HCT116 (cell line): Measurements from ENCODE around the gene SF3A2. TPM values are rescaled to one million over a fixed set of nuclear protein-coding genes. Genes with fewer than 3 reads are reported as not detected.

Experiments
- ATAC-seq: fragments of 200-7000 bp; cut with Tn5 transposase; 2 replicates; pipeline ENCODE4 v1.9.1; 2020; ENCODE audit warnings: mild to moderate bottlenecking, moderate library complexity
- BruUV-seq: library from RNA; stranded (reverse); fragments of 400-500 nt; replicated peaks from 2 replicates; lab custom pipeline; 2021; lab: Mats Ljungman, UMichigan
- CTCF ChIA-PET: fragments of 300-600 bp; sonication (Branson Sonifier 250); formaldehyde crosslinking; loops from one replicate; lab custom pipeline; 2021; ENCODE audit warnings: antibody characterized with exemption; lab: Charles Lee
- POLR2A ChIA-PET: fragments of 300-600, 350-600 bp; sonication (Branson Sonifier 250); formaldehyde crosslinking; loops from one replicate; lab custom pipeline; 2021; ENCODE audit warnings: antibody characterized with exemption; lab: Charles Lee
- RAD21 ChIA-PET, 2 experiments: fragments of 300-600 bp; sonication (Branson Sonifier 250); formaldehyde crosslinking; loops; one replicate each; lab custom pipeline; 2023; ENCODE audit warnings: low total read pairs in 2 of 2; ENCODE audit not compliant: uncharacterized antibody in 2 of 2, unreplicated experiment in 2 of 2, low non-redundant PET in 1 of 2; lab: Charles Lee
- DNase-seq: peaks from one replicate; pipeline ENCODE4 v3.0.0-alpha.2; 2010; ENCODE audit warnings: low read depth, low spot score
- H2AFZ ChIP-seq: fragments of 200-600 bp; shearing (Covaris generic), sonication (generic); 2 replicates; pipeline ENCODE4 v1.6.1; 2017; ENCODE audit warnings: low read depth, mixed run types, mixed read lengths, antibody characterized with exemption, low read length; ENCODE audit not compliant: poor library complexity, severe bottlenecking
- H3K27ac ChIP-seq: 2 replicates; pipeline ENCODE4 v1.5.1; 2012; ENCODE audit warnings: low read depth, low read length
- H3K27me3 ChIP-seq: fragments of 200-600 bp; sonication (generic); 2 replicates; pipeline ENCODE4 v1.6.1; 2016; ENCODE audit warnings: mixed run types, low read length, mixed read lengths; ENCODE audit not compliant: insufficient read depth
- H3K36me3 ChIP-seq, 2 experiments: fragments of 200-500 bp in 1 of 2; fragments of 200-600 bp in 1 of 2; sonication (Bioruptor generic) in 1 of 2; sonication (generic) in 1 of 2; 2 replicates each; pipeline versions ENCODE4 v1.5.1 to v1.6.1; 2014 to 2016; ENCODE audit warnings: low read length in 2 of 2, inconsistent platforms in 1 of 2, mixed read lengths in 1 of 2, mixed run types in 1 of 2; ENCODE audit not compliant: insufficient read depth in 2 of 2, control insufficient read depth in 1 of 2
- H3K4me1 ChIP-seq, 2 experiments: fragments of 200-600 bp in 1 of 2; sonication (generic) in 1 of 2; 2 replicates each; pipeline versions ENCODE4 v1.5.1 to v1.6.1; 2012 to 2017; ENCODE audit warnings: low read length in 2 of 2, inconsistent platforms in 1 of 2, mild to moderate bottlenecking in 1 of 2, mixed read lengths in 1 of 2, mixed run types in 1 of 2, moderate library complexity in 1 of 2; ENCODE audit not compliant: insufficient read depth in 2 of 2, control insufficient read depth in 1 of 2
- H3K4me2 ChIP-seq: fragments of 200-600 bp; sonication (generic); 2 replicates; pipeline ENCODE4 v1.6.1; 2017; ENCODE audit warnings: mixed run types, low read length, mixed read lengths
- H3K4me3 ChIP-seq, 2 experiments: fragments of 200-600 bp in 1 of 2; sonication (generic) in 1 of 2; replicated peaks in 1 of 2; 2 replicates each; pipeline ENCODE4 v1.5.1; 2011 to 2016; ENCODE audit warnings: low read length in 2 of 2, control low read depth in 1 of 2, low read depth in 1 of 2, mild to moderate bottlenecking in 1 of 2, mixed read lengths in 1 of 2, mixed run types in 1 of 2
- H3K79me2 ChIP-seq: fragments of 200-600 bp; sonication (generic); 2 replicates; pipeline ENCODE4 v1.6.1; 2017; ENCODE audit warnings: mild to moderate bottlenecking, mixed run types, low read length, moderate library complexity, mixed read lengths; ENCODE audit not compliant: insufficient read depth
- H3K9ac ChIP-seq: fragments of 200-600 bp; sonication (generic); 2 replicates; pipeline ENCODE4 v1.6.1; 2016; ENCODE audit warnings: low read length, mixed read lengths
- H3K9me2 ChIP-seq: fragments of 200-600 bp; sonication (generic), shearing (Covaris generic); 2 replicates; pipeline ENCODE4 v1.6.1; 2017; ENCODE audit warnings: mixed run types, mild to moderate bottlenecking, moderate library complexity; ENCODE audit not compliant: insufficient read depth
- H3K9me3 ChIP-seq, 2 experiments: fragments of 200-500 bp in 1 of 2; fragments of 200-600 bp in 1 of 2; sonication (Bioruptor generic) in 1 of 2; sonication (generic) in 1 of 2; 2 replicates each; pipeline ENCODE4 v1.6.1; 2014 to 2017; ENCODE audit warnings: low read length in 2 of 2, mixed read lengths in 2 of 2, inconsistent platforms in 1 of 2, low read depth in 1 of 2, mild to moderate bottlenecking in 1 of 2, mixed run types in 1 of 2, moderate library complexity in 1 of 2; ENCODE audit not compliant: control insufficient read depth in 1 of 2, insufficient read depth in 1 of 2
- H4K20me1 ChIP-seq: fragments of 200-600 bp; sonication (generic), shearing (Covaris generic); 2 replicates; pipeline ENCODE4 v1.6.1; 2017; ENCODE audit warnings: mixed run types, mild to moderate bottlenecking, moderate library complexity; ENCODE audit not compliant: insufficient read depth
- FOSL1 ChIP-seq: IDR thresholded peaks from 2 replicates; pipeline ENCODE4 v1.6.1; 2012; ENCODE audit warnings: low read depth
- JUND ChIP-seq: IDR thresholded peaks from 2 replicates; pipeline ENCODE4 v1.6.1; 2012
- SP1 ChIP-seq: IDR thresholded peaks from 2 replicates; pipeline ENCODE4 v1.6.1; 2012; ENCODE audit warnings: low read depth
- YY1 ChIP-seq: IDR thresholded peaks from 2 replicates; pipeline ENCODE4 v1.6.1; 2011; ENCODE audit warnings: low read length, low read depth, moderate library complexity, mild to moderate bottlenecking; ENCODE audit not compliant: insufficient replicate concordance; ENCODE audit errors: extremely low read depth
- ZFX ChIP-seq: fragments of 450-650 bp; IDR thresholded peaks from 2 replicates; pipeline ENCODE4 v1.6.1; 2017
- intact Hi-C: fragments of 100-400 bp; cut with micrococcal nuclease; formaldehyde crosslinking; loops from 2 replicates; pipeline ENCODE4 v1.10.0; 2022
- total RNA-seq: library from RNA; stranded (reverse); gene quantifications from one replicate; pipeline ENCODE4 v1.2.1, GENCODE V29; 2021; ENCODE audit not compliant: unreplicated experiment
- TF ChIP-seq, protein P1 (sequence below): IDR thresholded peaks from 2 replicates; pipeline ENCODE4 v1.6.1; 2012
- TF ChIP-seq, protein P2 (sequence below), 3 experiments: fragments of 200-600 bp in 1 of 3; sonication (generic) in 1 of 3; IDR thresholded peaks in 2 of 3; conservative IDR thresholded peaks in 1 of 3; 2 replicates each; pipeline ENCODE4 v1.5.1; 2012 to 2017; ENCODE audit warnings: low read depth in 2 of 3, low read length in 2 of 3, antibody characterized with exemption in 1 of 3, borderline replicate concordance in 1 of 3, control low read depth in 1 of 3, mild to moderate bottlenecking in 1 of 3, mixed read lengths in 1 of 3, mixed run types in 1 of 3, moderate library complexity in 1 of 3; ENCODE audit not compliant: insufficient read depth in 1 of 3

The SF3A2 gene
- total RNA-seq, 1 experiment from 2014 or later: 166 TPM

DNA sequence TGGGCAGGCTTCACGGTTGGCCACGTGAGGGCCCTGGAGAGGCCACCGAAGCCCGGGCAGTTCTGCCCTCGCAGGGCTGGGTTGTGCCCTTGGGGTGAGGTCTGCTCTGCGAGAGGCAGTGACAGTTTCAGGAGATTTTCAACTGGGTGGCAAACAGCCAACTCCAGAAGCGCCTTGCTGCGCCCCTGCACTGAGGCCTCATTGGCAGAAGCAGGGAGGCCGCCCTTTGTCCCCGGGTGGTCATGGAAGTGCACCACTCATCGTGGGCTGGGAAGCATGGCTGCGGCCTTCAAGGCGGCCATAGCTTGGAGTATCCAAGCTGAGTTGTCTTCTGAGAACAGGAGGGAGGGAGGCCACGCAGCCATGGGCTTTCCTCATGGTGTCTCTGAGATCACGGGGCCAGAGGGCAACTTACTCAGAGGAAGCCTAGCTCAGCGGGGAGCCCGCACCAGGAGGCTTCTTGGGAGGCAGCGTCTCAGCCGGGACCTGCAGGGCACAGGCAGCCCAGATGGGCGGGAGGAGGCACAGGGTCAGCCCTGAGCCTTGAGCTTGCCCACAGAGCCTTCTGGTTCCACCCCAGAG, 15.3 kb upstream of the SF3A2 start:
- Histone ChIP-seq H2AFZ (no peak overlapping the region), H3K4me3 (no peak overlapping the region), H3K4me1 (no peaks in the 10 kb centered on the region), H4K20me1 (no peaks in the 10 kb centered on the region), H3K9ac (no peak overlapping the region), H3K36me3 (peaks cover 17 to 44% of the 10 kb centered on the region in 2 experiments; a peak in 3 of 4 replicates), H3K4me2 (no peak overlapping the region), H3K27me3 (no peaks in the 10 kb centered on the region), H3K79me2 (peaks cover 4% of the 10 kb centered on the region; the same call in 1 of the 2 replicates), H3K27ac (no peak overlapping the region), H3K9me2 (no peaks in the 10 kb centered on the region), H3K9me3 (no peaks in the 10 kb centered on the region)
- intact Hi-C loops: no loop called here
- ChIA-PET CTCF (interaction anchor here (1.4 kb wide), 1 partner anchor 66 kb away, joined by 21 read pairs; no protein-coding TSS in a partner anchor), POLR2A (no interaction called here), RAD21 (no interaction called here)
- DNase-seq: no peak
- no peak for ATAC-seq
- no TSS peak for BruUV-seq
- TF ChIP-seq YY1 (no peak), SP1 (no peak), JUND (no peak), FOSL1 (no peak), ZFX (no peak)
- TF ChIP-seq, protein P1, sequence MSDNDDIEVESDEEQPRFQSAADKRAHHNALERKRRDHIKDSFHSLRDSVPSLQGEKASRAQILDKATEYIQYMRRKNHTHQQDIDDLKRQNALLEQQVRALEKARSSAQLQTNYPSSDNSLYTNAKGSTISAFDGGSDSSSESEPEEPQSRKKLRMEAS: no peak
- TF ChIP-seq, protein P2, sequence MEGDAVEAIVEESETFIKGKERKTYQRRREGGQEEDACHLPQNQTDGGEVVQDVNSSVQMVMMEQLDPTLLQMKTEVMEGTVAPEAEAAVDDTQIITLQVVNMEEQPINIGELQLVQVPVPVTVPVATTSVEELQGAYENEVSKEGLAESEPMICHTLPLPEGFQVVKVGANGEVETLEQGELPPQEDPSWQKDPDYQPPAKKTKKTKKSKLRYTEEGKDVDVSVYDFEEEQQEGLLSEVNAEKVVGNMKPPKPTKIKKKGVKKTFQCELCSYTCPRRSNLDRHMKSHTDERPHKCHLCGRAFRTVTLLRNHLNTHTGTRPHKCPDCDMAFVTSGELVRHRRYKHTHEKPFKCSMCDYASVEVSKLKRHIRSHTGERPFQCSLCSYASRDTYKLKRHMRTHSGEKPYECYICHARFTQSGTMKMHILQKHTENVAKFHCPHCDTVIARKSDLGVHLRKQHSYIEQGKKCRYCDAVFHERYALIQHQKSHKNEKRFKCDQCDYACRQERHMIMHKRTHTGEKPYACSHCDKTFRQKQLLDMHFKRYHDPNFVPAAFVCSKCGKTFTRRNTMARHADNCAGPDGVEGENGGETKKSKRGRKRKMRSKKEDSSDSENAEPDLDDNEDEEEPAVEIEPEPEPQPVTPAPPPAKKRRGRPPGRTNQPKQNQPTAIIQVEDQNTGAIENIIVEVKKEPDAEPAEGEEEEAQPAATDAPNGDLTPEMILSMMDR (IDR thresholded peaks at IDR 0.05 in 2 of 3, conservative IDR thresholded peaks at IDR 0.05 in 1 of 3; ENCODE audit: borderline replicate concordance in 1 of 3, insufficient read depth in 1 of 3, low read depth in 2 of 3, low read length in 2 of 3): no peak
